ENCODE data around the gene BEAN1.
"Not testable (repeated sequence)": the region's sequence is repeated elsewhere in the genome, so short reads cannot be mapped to it uniquely, and the experiment has no call there.

The BEAN1 gene

GRCh38 chr16:66487580-66488275 is 60.6 kb downstream of the BEAN1 start:
- no peak for DNase-seq

DNA sequence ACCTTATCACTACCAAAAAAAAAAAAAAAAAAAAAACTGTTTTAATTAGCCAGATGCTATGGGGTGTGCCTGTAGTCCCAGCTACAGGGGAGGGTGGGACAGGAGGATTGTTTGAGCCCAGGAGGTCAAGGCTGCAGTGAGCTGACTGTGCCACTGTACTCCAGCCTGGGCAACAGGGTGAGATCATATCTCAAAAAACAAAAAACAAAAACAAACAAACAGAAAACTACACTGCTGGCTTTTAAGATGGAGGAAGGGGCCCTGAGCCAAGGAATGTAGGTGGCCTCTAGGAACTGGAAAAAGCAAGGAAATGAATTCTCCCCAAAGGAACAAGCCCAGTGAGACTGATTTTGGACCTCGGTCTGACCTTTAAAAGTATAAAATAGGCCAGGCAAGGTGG is 61.4 kb downstream of the BEAN1 start:
- DNase-seq = no peak

GRCh38 chr16:66489385-66489784 is 62.3 kb downstream of the BEAN1 start:
- no peak for DNase-seq

DNA sequence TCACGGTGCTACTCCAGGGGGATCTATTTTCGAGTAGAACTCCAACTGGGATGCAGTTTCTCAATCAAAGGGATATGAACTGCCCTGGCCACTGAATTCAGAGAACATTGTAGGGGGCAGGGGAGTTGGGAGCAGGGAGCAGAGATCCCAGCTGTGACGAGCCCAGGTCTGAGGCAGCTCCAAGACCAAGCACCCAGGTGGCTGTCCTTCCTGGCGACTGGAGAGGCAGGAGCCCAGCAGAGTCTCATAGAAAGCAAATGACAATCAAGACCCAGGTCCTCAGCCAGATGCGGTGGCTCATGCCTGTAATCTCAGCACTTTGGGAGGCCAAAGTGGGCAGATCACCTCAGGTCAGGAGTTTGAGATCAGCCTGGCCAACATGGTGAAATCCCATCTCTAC is 62.7 kb downstream of the BEAN1 start:
- DNase-seq = no peak

DNA sequence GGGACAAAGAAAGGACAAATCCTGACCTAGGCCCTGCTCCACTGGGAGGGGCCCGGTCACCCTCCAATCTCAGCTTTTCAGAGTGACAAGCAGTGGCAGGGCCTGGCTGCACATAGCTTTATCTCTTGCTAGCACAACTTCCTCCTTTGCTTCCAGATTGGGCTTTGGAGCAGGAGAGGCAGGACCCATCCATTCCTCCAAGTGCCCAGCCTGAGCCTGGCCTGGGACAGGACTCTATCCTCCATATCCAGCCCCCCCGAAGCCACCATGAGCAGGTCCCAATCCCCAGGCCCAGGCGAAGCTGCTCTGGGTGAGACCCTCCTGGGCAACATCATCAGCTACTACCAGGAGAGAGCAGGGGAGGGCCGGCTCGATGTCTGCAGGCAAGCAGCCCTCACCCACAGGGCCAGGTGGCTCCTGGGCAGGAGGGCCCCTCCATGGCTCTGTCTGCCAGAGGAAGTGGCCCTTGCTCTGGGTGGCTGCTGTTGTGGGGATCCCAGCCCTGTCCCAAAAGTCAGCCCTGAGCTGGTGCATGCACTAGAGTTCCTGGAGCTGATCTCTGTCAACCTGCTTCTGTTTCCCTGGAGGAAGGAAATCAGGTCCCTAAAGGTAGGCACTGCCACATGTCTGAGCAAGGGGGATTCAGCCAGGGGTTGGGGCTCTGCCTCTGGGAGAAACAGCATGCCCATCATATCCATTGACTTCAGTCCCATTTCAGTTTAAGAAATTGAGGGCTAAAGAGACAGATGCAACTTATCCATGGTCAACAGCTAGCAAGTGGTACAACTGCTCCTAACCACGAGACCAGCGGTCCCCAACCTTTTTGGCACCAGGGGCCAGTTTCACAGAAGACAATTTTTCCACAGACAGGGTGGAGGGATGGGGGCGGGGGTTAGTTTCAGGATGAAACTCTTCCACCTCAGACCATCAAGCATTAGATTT is 64.0 kb downstream of the BEAN1 start:
- DNase-seq = no peak

GRCh38 chr16:66491716-66492064 is 64.6 kb downstream of the BEAN1 start:
- DNase-seq = no peak

DNA sequence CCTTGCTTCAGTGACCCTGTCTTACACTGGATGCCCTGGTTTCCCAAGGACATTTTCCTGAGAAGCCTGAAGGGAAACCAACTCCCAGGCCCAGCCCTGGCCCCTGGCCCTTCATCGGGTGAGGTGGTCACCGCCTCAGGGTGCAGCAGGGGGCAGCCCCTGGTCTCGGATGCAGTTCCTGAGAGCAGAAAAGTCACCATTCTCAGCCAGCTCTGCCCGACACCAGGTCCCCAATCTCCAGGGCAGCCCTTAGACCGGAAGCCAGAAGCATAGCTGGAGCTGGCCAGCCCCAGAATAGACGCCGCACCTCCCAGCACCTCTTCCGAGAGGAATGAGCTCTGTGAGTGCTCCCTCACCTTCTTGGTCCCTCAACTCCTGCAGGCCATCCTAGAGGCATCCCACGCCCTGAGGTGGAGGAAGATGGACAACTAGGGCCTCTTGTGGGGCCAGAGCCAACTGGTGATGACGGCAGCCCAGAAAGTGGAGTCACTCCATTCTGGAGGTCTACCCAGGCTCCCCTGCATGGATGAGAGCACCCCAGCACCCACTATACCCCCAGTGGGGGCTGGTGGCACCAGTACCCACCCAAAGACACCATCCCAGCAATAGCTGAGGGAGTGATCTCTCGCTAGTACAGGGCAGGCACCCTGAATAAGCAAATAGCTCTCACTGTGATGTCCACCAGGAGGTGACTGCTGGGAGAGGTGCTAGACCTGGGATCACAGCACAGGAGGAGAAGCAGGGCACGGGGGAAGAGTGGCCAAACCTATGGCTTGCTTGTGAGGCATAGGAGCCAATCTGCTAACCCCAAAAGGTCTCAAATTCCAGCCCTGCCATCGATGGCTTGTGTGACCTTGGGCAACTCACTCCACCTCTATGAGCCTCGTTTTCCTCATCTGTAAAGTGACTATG is 66.7 kb downstream of the BEAN1 start:
- DNase-seq = no peak

- DNase-seq = no peak
Observed at GRCh38 chr16:66494916-66495315, 67.8 kb downstream of the BEAN1 start.

DNA sequence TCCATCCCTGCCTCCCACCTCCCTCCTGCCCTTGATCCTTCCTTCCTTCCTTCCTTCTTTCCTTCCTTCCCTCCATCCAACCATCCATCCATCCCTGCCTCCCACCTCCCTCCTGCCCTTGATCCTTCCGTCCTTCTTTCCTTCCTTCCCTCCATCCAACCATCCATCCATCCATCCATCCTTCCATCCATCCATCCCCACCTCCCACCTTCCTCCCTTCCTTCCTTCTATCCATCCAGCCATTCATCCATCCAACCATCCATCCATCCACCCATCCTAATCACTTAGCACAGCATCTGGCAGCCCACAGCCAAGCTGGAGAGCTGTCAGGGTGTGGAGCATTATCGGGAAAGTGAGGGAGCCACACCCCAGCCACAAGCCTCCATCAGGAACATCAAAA is 68.3 kb downstream of the BEAN1 start:
- no peak for DNase-seq

DNA sequence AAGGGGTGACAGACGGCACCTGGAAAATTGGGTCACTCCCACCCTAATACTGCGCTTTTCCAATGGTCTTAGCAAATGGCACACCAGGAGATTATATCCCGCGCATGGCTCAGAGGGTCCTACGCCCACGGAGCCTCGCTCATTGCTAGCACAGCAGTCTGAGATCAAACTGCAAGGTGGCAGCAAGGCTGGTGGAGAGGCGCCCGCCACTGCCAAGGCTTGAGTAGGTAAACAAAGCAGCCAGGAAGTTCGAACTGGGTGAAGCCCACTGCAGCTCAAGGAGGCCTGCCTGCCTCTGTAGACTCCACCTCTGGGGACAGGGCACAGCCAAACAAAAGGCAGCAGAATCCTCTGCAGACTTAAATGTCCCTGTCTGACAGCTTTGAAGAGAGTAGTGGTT is 69.1 kb downstream of the BEAN1 start:
- DNase-seq = not testable (repeated sequence)

- not testable (repeated sequence) for DNase-seq
Observed at GRCh38 chr16:66497921-66498320, 70.8 kb downstream of the BEAN1 start.

- DNase-seq = not testable (repeated sequence)
Observed at GRCh38 chr16:66501563-66501962, 74.5 kb downstream of the BEAN1 start.

DNA sequence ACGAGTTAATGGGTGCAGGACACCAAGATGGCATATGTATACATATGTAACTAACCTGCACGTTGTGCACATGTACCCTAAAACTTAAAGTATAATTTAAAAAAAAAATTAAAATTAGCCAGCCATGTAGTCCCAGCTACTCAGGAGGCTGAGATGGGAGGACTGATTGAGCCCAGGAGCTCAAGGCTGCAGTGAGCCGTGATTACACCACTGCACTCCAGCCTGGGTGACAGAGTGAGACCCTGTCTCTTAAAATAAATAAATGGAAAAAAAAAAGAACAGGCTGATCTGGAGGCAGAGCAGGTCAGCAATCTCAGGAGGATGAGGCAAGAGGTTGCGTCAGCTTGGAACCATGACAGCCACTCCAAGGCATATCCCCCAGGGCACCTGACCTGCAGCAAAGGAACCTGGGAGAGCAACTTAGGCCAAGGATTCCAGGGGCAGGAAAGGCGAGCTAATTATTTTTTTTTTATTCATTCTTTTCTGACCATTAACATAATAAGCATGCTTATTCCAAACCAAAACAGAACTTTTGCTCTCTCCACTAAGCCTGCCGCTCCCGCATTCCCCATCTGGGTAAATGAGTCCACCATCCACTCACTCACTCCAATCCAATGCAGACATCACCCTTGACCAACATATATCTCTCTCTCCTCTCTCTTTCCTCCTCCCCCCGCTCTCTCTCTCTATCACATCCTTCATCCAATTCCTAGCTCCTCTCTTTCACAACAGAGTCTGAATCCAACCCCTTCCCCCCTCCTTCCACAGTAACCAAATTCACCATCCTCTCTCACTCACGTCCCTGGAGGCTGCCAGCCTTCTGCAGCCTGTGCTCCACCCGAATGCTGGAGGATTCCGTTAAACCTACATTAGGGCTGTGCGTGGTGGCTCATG is 75.2 kb downstream of the BEAN1 start:
- no peak for DNase-seq

DNA sequence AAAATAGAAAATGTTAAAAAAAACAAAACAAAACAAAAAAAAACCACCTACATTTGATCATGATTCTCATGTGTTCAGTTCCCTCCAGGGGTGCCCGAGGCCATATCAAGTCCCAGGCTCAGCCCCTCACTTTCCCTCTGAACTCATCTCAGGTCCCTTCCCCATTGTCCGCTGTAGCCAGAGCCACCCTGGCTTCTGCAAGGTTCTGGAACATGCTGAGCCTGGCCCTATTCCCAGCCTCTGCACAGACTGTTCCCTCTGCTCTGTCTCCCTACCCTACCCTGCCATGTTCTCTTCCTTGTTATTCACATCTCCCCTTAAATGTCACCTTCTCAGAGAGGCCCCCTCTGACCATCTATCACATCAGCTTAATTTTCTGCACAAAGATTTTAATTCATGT is 75.9 kb downstream of the BEAN1 start:
- peak in 1 of 2 experiments; percentile 2 for DNase-seq

DNA sequence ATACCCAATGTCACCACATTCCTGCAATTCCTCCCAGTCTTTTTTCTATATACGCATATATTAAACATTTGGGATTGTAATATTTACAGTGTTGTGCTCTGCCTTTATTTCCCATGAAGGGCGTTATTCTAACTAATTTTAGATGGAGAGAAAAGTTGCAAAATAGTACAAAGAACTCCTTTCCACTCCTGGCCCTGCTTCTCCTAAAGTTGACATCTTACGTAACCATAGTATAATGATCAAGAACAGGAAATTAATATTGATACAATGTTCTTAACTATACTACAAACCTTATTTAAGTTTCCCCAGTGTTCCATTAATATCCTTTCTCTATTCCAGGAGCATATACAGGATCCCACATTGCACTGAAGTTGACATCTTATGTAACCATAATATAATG is 76.5 kb downstream of the BEAN1 start:
- no peak for DNase-seq

DNA sequence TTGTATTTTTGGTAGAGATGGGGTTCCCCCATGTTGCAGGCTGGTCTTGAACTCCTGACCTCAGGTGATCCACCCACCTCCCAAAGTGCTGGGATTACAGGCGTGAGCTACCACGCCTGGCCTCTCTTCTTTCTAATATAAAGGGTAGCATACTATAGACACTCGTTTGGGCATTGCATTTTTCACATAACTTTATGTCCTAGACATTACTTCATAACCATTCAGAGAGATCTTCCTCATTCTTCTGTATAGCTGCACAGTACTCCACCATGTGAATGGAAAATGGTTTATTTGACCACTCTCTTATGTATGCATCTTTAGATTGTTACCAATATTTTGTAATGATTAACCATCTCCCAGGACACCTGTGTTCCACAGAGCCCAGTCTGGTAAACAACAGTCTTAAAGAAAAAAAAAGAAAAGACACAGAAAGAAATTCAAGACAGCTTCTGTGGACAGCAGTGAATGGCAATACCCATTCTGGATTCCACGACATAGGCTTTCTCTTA is 80.7 kb downstream of the BEAN1 start:
- DNase-seq = no peak

- DNase-seq = peak in 1 of 2 experiments; percentile 14
Observed at GRCh38 chr16:66508248-66508913, 81.3 kb downstream of the BEAN1 start.

DNA sequence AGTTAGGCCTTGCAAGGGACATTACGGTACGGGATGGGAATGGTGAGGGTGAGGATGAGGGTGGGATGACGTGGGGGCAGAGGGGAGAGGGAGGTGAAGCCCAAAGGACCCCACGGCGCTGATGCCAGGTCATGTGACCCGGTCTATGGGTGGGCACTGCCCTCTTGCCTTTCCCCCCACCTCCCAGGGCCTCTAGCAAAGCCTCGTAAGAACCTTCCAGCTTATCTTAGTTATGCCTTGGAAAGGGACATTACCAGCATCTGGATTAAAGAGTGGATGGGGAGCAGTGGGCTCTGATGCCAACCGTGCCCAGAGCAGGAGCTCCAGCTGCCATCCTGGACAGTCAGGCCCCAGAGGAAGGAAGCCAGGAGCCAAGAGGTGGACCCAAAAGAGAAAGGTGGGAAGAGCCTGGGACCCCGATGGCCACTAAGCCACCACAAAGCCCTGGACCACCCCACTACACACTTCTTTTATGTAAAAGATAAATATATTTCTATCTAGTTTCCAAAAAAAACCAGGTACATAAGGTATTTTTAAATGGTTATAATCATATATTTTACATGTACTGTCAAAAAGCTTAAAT is 81.9 kb downstream of the BEAN1 start:
- no peak for DNase-seq

DNA sequence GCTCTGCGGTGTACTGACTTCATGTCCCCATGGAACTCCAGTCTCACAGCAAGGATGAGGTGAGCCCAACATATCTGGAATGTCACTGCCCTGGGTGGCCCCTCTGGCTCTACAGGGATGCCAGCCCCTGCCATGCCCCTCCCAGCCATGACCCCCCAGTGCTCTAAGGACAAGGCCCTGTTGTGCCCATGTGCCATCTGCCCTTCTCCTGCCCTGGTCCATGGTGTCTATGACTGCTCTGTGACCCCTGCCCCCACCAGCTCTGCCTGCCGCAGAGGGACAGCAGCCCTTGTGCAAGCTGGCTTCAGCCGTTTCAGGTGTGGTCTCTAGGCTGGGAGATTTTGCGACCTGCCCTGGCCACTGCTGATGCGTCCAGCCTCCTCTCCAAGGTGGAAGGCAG is 82.5 kb downstream of the BEAN1 start:
- no peak for DNase-seq

DNA sequence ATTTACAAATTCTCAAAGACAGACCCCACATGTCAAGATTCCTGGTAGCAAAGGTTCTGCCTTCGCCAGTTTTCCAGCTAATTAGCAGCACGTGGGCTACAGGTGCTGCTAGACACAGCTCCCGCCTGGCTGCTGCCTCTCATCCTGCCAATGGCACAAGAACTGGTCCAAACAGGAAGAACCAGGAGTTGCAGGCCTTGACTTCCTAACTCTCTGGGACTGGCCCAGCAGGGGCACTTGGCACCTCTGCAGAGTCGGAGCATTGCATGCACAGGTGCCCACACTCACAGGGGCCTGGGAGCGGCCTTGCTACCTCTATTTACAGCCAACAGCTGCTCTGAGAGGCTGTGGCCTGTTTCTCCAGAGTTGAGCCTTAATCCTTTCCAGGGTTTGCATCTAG is 83.2 kb downstream of the BEAN1 start:
- DNase-seq = no peak
